ENCODE results near the gene KRT39.

DNA sequence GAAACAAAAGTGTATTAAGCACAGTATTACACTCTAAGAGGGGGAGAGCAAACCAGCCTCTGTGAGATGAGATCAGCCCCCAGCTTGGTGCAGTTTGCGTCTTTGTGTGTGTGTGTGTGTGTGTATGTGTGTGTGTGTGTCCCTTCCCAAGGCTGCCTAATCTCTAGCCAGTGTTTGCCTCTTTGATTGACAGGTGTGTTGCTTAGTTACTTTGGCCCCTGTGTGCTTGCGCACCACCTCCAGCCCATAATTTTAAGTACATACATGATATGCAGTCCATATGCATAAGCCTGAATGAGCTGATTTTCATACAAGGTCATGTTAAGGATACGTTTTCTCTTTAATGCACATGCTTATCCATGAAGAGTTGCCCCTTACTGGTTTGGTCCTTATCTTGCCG is 35.0 kb upstream of the KRT39 start:
- TF ChIP-seq, protein P1, sequence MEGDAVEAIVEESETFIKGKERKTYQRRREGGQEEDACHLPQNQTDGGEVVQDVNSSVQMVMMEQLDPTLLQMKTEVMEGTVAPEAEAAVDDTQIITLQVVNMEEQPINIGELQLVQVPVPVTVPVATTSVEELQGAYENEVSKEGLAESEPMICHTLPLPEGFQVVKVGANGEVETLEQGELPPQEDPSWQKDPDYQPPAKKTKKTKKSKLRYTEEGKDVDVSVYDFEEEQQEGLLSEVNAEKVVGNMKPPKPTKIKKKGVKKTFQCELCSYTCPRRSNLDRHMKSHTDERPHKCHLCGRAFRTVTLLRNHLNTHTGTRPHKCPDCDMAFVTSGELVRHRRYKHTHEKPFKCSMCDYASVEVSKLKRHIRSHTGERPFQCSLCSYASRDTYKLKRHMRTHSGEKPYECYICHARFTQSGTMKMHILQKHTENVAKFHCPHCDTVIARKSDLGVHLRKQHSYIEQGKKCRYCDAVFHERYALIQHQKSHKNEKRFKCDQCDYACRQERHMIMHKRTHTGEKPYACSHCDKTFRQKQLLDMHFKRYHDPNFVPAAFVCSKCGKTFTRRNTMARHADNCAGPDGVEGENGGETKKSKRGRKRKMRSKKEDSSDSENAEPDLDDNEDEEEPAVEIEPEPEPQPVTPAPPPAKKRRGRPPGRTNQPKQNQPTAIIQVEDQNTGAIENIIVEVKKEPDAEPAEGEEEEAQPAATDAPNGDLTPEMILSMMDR (optimal IDR thresholded peaks at IDR 0.05 in 1 of 3, IDR thresholded peaks at IDR 0.05 in 1 of 3, conservative IDR thresholded peaks at IDR 0.05 in 1 of 3; ENCODE audit: extremely low read depth in 1 of 3, insufficient read depth in 2 of 3, low read length in 3 of 3): no peak
- no peak for TF ChIP-seq EZH2 (IDR thresholded peaks at IDR 0.05; ENCODE audit: low read length)
